B cell (primary cell): ENCODE measurements around the gene SLC37A4.

Experiments used
- CTCF ChIP-seq: fragments of 200-600 bp; IDR thresholded peaks from one replicate; pipeline ENCODE4 v1.8.0; 2022; ENCODE audit warnings: antibody characterized with exemption, mild to moderate bottlenecking
- EZH2 ChIP-seq: IDR thresholded peaks from 2 replicates; pipeline ENCODE4 v1.6.1; 2012; ENCODE audit warnings: borderline replicate concordance, low read depth, mild to moderate bottlenecking, moderate library complexity, low read length; ENCODE audit not compliant: insufficient read depth, poor library complexity, severe bottlenecking

GRCh38 chr11:119054418-119054817 lies 23.7 kb upstream of the SLC37A4 start:
- TF ChIP-seq EZH2 (no peak), CTCF (no peak)
